Upper lobe of left lung (tissue), 4 donors: Measurements from ENCODE around the gene KDM4B.

ENCODE experiments used
- POLR2A ChIP-seq, 4 donors: fragments of 450-650 bp; IDR thresholded peaks; one replicate each; pipeline ENCODE4 v1.5.1; 2016 to 2017; ENCODE audit warnings: antibody characterized with exemption in 4 of 4, mild to moderate bottlenecking in 2 of 4
- POLR2AphosphoS5 ChIP-seq, 2 donors: sonication (generic); formaldehyde crosslinking; IDR thresholded peaks; one replicate each; pipeline ENCODE4 v1.5.1; 2017; ENCODE audit warnings: antibody characterized with exemption in 2 of 2
- TF ChIP-seq, protein P1 (sequence below), 6 experiments: fragments of 450-650 bp in 4 of 6; fragments of 200-600 bp in 2 of 6; sonication (generic) in 2 of 6; IDR thresholded peaks; one replicate each; pipeline ENCODE4 v1.5.1; 2016 to 2019; ENCODE audit warnings: antibody characterized with exemption in 6 of 6

GRCh38 chr19:5085566-5085965 is 116.7 kb downstream of the KDM4B start:
- TF ChIP-seq POLR2A (IDR thresholded peaks at IDR 0.05) (no peak), POLR2AphosphoS5 (IDR thresholded peaks at IDR 0.05) (no peak)
- TF ChIP-seq, protein P1, sequence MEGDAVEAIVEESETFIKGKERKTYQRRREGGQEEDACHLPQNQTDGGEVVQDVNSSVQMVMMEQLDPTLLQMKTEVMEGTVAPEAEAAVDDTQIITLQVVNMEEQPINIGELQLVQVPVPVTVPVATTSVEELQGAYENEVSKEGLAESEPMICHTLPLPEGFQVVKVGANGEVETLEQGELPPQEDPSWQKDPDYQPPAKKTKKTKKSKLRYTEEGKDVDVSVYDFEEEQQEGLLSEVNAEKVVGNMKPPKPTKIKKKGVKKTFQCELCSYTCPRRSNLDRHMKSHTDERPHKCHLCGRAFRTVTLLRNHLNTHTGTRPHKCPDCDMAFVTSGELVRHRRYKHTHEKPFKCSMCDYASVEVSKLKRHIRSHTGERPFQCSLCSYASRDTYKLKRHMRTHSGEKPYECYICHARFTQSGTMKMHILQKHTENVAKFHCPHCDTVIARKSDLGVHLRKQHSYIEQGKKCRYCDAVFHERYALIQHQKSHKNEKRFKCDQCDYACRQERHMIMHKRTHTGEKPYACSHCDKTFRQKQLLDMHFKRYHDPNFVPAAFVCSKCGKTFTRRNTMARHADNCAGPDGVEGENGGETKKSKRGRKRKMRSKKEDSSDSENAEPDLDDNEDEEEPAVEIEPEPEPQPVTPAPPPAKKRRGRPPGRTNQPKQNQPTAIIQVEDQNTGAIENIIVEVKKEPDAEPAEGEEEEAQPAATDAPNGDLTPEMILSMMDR (IDR thresholded peaks at IDR 0.05), result no peak
